SK-N-SH (cell line): ENCODE results near the gene CA6.

Source experiments
- REST ChIP-seq: IDR thresholded peaks from 2 replicates; pipeline ENCODE4 v1.6.1; 2012; ENCODE audit warnings: mild to moderate bottlenecking, low read depth, low read length, moderate library complexity
- TF ChIP-seq, protein P1 (sequence below): fragments of 200-600 bp; sonication (generic); IDR thresholded peaks from 2 replicates; pipeline ENCODE4 v1.6.1; 2017; ENCODE audit warnings: antibody characterized with exemption, mild to moderate bottlenecking, moderate library complexity

- TF ChIP-seq, protein P1, sequence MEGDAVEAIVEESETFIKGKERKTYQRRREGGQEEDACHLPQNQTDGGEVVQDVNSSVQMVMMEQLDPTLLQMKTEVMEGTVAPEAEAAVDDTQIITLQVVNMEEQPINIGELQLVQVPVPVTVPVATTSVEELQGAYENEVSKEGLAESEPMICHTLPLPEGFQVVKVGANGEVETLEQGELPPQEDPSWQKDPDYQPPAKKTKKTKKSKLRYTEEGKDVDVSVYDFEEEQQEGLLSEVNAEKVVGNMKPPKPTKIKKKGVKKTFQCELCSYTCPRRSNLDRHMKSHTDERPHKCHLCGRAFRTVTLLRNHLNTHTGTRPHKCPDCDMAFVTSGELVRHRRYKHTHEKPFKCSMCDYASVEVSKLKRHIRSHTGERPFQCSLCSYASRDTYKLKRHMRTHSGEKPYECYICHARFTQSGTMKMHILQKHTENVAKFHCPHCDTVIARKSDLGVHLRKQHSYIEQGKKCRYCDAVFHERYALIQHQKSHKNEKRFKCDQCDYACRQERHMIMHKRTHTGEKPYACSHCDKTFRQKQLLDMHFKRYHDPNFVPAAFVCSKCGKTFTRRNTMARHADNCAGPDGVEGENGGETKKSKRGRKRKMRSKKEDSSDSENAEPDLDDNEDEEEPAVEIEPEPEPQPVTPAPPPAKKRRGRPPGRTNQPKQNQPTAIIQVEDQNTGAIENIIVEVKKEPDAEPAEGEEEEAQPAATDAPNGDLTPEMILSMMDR = no peak
- TF ChIP-seq REST = no peak
Measured at GRCh38 chr1:8985915-8986813, 40.5 kb downstream of the CA6 start.
